ENCODE results near the gene TP53TG3D. TPM values are rescaled to one million over a fixed set of nuclear protein-coding genes. Genes with fewer than 3 reads are reported as not detected.

TP53TG3D gene, protein sequence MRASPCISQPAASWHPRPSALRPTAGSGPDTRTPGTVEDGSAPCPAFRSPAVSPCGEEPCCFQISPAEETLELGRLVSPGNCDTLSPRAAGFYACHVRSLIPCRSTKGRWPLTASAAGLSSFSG
- 2.2 and 3.8 TPM in 2 replicates for total RNA-seq (2014; rRNA removed; shearing (Covaris generic))

GRCh38 chr16:32252986-32253385 is at the start of gene TP53TG3D:
TP53TG3D (plus strand) TSS chr16:32253286; CDS start chr16:32253354, 68 bp downstream.

Small RNA genes within 50 kb of the gene (small RNA-seq; reads per million reads assigned to genes)
- gene AC133485.1, result not detected
- gene AC140878.1, result not detected
